Progenitor cell of endocrine pancreas (in vitro differentiated cells): ENCODE results near the gene HLCS. TPM values are rescaled to one million over a fixed set of nuclear protein-coding genes. Genes with fewer than 3 reads are reported as not detected.

Experiments
- DNase-seq: peaks from one replicate; pipeline ENCODE4 v3.0.0; 2021; ENCODE audit warnings: low spot score; ENCODE audit not compliant: unreplicated experiment
- H3K27ac Mint-ChIP-seq: 2 replicates; pipeline ENCODE4 v1.8.0; 2021; ENCODE audit warnings: mild to moderate bottlenecking, moderate library complexity, mixed read lengths
- H3K27me3 Mint-ChIP-seq: 2 replicates; pipeline ENCODE4 v1.8.0; 2021; ENCODE audit warnings: mixed read lengths
- H3K36me3 Mint-ChIP-seq: 2 replicates; pipeline ENCODE4 v1.8.0; 2022; ENCODE audit warnings: mixed read lengths; ENCODE audit not compliant: insufficient read depth
- H3K4me1 Mint-ChIP-seq: 2 replicates; pipeline ENCODE4 v1.8.0; 2021; ENCODE audit warnings: low read depth, mixed read lengths
- H3K4me3 Mint-ChIP-seq: 2 replicates; pipeline ENCODE4 v1.8.0; 2021; ENCODE audit warnings: low read depth, mild to moderate bottlenecking, moderate library complexity, mixed read lengths
- H3K9me3 Mint-ChIP-seq: 2 replicates; pipeline ENCODE4 v1.8.0; 2021; ENCODE audit warnings: low read depth, mixed read lengths
- CTCF ChIP-seq: fragments of 200-600 bp; sonication (generic); IDR thresholded peaks from one replicate; pipeline ENCODE4 v1.5.0; 2021; ENCODE audit warnings: antibody characterized with exemption, mild to moderate bottlenecking; ENCODE audit not compliant: unreplicated experiment
- total RNA-seq: library from RNA; stranded (reverse); gene quantifications from 2 replicates; pipeline ENCODE4 v1.2.1, GENCODE V29; 2021

Gene HLCS
- total RNA-seq, 1 donor from 2014 or later: 34.3 TPM

- H3K4me3 Mint-ChIP-seq: no peak overlapping the region
- H3K4me1 Mint-ChIP-seq: no peaks in the 10 kb centered on the region
- TF ChIP-seq CTCF: no peak
- H3K27ac Mint-ChIP-seq: no peak overlapping the region
- no peak for DNase-seq
- no peaks in the 10 kb centered on the region for H3K9me3 Mint-ChIP-seq
- no peaks in the 10 kb centered on the region for H3K36me3 Mint-ChIP-seq
- peaks cover 5% of the 10 kb centered on the region for H3K27me3 Mint-ChIP-seq
These were observed 151.2 kb downstream of the HLCS start for GRCh38 chr21:36815284-36815683.

DNA sequence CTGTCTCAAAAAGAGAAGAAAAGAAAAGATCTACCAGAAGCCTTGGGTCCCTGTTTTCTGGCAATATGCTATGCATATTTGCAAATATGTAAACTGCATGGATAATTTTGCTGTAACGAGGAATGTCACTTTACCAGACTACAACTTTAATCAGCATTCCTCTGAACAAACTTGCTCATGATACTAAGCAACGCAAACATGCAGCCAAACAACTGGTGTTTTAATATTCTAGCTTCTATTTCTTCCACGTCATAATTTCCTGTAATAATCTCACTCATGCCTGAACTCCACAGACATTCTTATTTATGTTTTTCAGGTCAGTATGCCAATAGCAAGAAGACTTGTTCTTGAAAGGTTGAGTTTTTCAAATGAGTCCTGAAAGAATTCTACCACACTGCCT is 153.4 kb downstream of the HLCS start:
- no peaks in the 10 kb centered on the region for H3K36me3 Mint-ChIP-seq
- no peak for TF ChIP-seq CTCF
- H3K4me3 Mint-ChIP-seq: no peak overlapping the region
- no peaks in the 10 kb centered on the region for H3K9me3 Mint-ChIP-seq
- no peak for DNase-seq
- H3K4me1 Mint-ChIP-seq: no peaks in the 10 kb centered on the region
- H3K27me3 Mint-ChIP-seq: peaks cover 2% of the 10 kb centered on the region
- H3K27ac Mint-ChIP-seq: no peak overlapping the region

- no peaks in the 10 kb centered on the region for H3K4me1 Mint-ChIP-seq
These were observed 154.7 kb downstream of the HLCS start for GRCh38 chr21:36811762-36812161.

DNA sequence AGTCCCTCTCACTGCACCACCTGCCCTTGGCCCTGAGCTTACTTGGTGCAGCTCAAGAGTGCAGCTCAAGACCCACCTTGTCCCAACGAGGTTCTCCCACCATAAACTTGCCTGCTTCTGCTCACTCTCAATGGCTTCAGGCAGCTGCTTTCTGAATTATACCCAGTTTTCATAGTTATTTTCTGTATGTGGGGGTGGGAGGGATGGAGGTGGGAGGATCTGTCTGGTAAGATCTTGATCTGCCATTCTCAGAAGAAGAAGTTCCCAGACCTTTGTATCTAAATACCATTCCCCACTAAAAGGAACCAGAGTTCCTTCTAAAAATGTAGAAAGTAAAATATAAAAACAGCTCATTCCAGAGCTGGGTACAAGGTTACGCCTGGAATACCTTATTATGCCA is 156.0 kb downstream of the HLCS start:
- DNase-seq: no peak
- H3K36me3 Mint-ChIP-seq: no peaks in the 10 kb centered on the region
- H3K27ac Mint-ChIP-seq: no peak overlapping the region
- H3K4me1 Mint-ChIP-seq: no peaks in the 10 kb centered on the region
- TF ChIP-seq CTCF: no peak
- no peaks in the 10 kb centered on the region for H3K9me3 Mint-ChIP-seq
- no peaks in the 10 kb centered on the region for H3K27me3 Mint-ChIP-seq
- H3K4me3 Mint-ChIP-seq: no peak overlapping the region

More at GRCh38 chr21:36811762-36812161, 154.7 kb downstream of the HLCS start:
- Mint-ChIP-seq H3K27me3 (peaks cover under 1% of the 10 kb centered on the region), H3K9me3 (no peaks in the 10 kb centered on the region), H3K27ac (no peak overlapping the region), H3K4me3 (no peak overlapping the region), H3K36me3 (no peaks in the 10 kb centered on the region)
- no peak for TF ChIP-seq CTCF
- DNase-seq: no peak

DNA sequence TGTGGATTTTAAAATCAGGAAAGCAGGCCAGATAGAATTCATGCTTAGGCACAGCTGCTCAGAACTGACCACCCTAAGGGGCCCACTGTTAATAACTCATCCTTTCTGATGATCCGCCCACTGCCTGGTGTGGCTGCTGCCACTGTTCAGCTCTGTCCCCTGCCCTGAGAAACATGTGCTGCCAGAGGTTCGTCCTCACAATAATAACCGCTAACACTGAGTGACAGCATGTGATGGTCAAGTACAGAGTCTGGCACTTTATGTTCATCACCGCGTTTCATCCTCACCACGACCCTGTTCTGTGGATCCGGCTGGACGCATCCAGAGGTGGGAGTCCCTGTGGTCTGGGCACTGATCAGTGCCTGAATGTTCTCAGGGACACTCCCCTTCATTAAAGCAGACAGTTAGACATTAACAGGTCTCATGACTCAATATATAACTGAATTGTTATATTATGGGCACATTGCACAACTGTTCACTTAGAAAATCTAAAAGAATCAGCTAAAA is 159.0 kb downstream of the HLCS start:
- Mint-ChIP-seq H3K27ac (no peak overlapping the region), H3K9me3 (no peaks in the 10 kb centered on the region), H3K4me1 (no peaks in the 10 kb centered on the region), H3K4me3 (no peak overlapping the region), H3K27me3 (no peaks in the 10 kb centered on the region), H3K36me3 (no peaks in the 10 kb centered on the region)
- no peak for TF ChIP-seq CTCF
- DNase-seq: no peak
